GM23338 (cell line): ENCODE data around the gene CACNB2.

Experiments used
- CTCF ChIP-seq, 2 experiments: fragments of 200-600 bp in 1 of 2; sonication (generic) in 1 of 2; conservative IDR thresholded peaks; 2 replicates each; pipeline versions ENCODE4 v1.5.1 to v1.6.1; 2016 to 2017; ENCODE audit warnings: antibody characterized with exemption in 2 of 2, low read depth in 2 of 2, mild to moderate bottlenecking in 2 of 2, moderate library complexity in 1 of 2
- EZH2 ChIP-seq: fragments of 200-600 bp; sonication (generic); IDR thresholded peaks from one replicate; pipeline ENCODE4 v1.8.0; 2017; ENCODE audit warnings: antibody characterized with exemption, mild to moderate bottlenecking, low read depth; ENCODE audit not compliant: unreplicated experiment
- STAT1 ChIP-seq: IDR thresholded peaks from one replicate; pipeline ENCODE4 v1.6.1; 2016; ENCODE audit warnings: antibody characterized with exemption; ENCODE audit not compliant: unreplicated experiment

DNA sequence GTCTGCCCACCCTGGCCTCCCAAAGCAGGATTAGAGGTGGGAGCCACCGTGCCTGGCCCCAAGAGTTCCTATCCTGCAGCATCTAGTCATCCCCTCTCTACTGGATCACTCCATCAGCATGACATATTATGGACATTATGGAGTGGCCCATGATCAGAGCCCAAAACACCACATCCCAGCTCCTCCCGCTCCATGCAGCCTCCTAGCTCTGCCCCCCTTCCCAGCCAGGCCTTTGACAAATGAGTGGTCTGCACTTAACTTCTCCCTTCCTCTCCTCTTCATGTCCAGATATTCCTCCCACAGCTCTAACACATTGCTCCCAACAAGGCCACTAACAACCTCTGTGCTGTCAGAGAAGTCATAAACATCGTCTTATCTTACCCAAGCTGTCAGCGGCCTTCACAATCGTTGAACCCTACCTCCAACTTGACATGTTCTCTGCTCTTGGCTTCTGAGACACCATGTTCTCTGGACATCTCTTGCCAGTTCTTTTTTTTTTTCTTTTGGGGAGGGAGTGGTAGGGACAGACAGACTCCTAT is 323.5 kb downstream of the CACNB2 start:
- TF ChIP-seq CTCF (conservative IDR thresholded peaks at IDR 0.05; ENCODE audit: low read depth in 2 of 2): no peak
- no peak for TF ChIP-seq STAT1
- TF ChIP-seq EZH2: no peak
